Activated CD4-positive, alpha-beta T cell treated with anti-CD3 and anti-CD28 coated beads for 4 hours (primary cell): ENCODE measurements around the gene UXT.
"Not testable (repeated sequence)": the region's sequence is repeated elsewhere in the genome, so short reads cannot be mapped to it uniquely, and the experiment has no call there.

Source experiments
- DNase-seq, 2 donors: peaks; one replicate each; pipeline ENCODE4 v3.0.0-alpha.2; 2020

Gene UXT

DNA sequence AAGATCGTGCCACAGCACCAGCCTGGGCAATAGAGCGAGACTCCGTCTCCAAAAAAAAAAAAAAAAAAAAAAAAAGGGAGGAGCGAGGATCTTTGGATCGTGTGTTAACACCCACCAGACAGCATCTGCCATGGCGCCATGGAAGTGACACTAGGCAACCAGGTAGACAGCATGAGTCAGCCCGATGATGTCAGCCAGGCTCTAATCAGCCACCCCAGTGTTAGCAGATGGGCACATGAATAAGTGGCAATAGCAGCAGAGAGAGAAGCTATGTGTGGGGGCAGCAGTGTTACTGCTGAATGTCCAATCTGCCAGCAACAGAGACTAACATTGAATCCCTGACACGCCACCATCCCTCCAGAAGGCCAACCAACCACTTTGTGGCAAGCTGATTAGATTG is 45.9 kb downstream of the UXT start:
- DNase-seq, result no peak

DNA sequence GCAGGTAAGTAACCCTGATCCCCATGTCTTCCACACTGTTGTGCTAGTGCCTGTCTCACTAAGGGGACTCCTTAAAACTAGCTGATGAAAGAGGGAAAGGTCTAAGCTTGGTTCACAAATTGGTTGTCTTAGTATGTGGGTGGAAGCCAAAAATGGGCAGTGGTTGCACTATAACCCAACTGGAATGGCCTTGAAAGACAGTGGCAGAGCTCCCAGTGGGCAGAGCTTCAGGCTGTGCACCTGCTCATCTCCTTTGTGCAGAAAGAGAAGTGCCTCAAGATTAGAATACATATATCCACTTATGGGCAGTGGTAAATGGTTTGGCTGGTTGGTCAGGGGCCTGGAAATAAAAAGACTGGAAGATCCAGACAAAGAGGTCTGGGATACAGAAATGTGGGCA is 46.6 kb downstream of the UXT start:
- no peak for DNase-seq

DNA sequence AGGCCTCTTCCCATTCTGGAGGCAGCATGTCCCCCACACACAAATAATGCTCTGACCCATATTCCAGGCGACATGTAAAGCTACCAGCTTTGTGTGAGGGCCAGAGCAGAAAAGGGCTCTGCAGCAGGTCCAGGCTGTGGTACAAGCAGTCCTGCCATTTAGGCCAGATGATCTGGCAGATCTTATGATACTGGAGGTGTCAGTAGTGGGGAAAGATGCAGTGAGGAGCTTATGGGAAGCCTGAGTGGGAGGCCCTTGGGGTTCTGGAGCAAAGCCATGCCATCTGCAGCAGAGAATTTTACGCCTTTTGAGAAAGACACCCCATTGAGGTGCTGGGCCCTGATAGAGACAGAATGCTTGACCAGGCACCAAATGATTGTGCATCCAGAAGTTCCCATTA is 47.1 kb downstream of the UXT start:
- DNase-seq, result no peak

DNA sequence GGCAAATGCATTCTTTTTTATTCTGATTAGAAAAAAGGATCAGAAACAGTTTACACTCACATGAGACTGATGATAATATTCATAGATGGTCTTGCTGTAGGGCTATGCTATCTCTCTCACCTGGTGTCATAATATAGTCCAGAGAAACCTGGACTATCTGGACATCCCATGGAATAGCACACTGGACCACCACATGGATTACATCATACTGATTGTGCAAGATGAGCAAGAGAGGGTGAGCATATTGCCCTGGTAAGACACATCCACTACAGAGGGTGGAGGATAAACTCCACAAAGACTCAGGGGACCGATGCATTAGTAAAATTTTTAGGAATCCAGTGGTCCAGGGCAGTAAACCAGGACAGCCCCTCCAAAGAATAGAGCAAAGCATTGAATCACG is 47.5 kb downstream of the UXT start:
- DNase-seq, result no peak

DNA sequence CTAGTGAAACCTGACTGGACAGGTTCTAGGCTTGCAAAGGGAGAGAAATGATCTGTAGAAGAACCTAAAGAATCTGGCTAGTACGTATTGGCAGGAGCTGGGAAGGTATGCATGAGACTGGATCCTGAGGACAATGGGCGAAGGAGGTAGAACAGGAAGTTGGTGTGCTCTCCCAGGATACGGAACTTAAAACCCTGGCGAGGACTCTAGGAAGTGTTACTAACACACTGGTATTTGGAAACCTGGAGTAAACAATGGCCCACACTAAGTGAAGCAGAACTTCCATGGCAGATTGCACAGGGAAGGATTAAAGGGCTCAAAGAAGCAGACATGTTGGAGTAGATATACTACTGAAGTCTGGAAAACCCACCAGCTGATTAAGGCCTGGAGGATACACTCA is 48.5 kb downstream of the UXT start:
- DNase-seq, result no peak

DNA sequence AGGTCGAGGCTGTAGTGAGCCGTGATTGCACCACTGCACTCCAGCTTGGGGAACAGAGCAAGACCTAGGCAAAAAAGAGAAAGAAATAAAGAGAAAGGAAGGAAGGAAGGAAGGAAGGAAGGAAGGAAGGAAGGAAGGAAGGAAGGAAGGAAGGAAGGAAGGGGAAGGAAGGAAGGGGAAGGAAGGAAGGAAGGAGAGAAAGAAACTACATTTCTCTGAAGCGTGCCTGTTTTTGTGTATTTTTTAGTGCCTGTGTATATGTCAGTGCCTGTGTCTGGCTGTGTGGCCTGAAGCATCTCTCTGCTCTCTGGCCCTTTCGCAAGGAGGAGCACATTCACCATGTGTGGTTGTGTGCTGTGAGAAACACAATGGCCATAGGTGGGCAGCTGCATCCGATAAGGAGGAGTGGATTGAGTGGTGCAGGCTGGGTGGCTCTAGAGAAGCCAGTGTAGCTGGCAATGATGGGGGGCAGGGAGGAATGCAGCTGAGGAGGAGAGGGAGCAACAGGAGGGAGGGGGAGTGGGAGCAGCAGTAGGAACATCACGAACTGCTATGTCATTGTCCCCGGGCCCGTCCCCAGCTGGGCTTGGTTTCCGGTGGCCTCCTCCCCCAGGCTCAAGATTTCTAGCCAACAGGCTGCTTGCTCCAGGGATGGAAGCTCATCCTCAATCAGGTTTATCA is 50.7 kb downstream of the UXT start:
- DNase-seq, result no peak

DNA sequence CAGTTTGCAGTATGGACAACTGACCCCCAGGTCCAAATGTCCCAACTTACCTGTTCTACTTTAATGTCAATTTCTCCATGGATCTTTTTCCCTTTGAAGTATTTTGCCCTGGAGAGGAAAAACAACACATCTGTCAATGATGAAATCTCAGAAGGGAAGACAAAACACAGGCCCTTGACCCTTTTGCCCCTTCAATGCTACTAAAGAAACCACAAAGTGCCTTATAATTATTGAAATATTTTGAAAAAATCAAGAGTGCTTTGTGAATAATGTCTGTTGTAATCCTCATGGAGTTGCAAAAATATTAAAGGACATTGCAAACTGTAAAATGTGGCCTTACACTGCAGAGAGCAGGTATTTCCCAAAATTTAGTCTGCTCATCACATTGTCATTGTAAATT is 51.9 kb downstream of the UXT start:
- DNase-seq, result no peak

DNA sequence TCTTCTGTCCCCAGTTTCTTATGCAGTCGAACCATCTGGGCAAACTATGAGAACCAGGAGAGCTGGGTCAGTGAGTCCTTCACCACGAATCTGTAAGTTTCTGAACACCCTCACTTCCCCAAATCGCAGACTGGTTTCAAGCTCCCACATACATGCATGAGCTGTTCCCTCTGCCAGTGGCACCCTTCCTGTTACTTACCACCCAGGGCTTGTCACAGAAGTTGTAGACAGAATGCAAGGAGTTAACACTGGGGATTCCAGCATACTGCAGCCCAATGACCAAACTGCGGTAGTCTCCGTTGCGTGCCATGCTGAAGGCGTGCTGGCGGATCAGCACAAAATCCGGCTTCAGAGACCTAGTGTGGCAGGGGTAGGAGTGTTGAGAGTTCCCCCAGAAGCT is 54.0 kb downstream of the UXT start:
- no peak for DNase-seq

DNA sequence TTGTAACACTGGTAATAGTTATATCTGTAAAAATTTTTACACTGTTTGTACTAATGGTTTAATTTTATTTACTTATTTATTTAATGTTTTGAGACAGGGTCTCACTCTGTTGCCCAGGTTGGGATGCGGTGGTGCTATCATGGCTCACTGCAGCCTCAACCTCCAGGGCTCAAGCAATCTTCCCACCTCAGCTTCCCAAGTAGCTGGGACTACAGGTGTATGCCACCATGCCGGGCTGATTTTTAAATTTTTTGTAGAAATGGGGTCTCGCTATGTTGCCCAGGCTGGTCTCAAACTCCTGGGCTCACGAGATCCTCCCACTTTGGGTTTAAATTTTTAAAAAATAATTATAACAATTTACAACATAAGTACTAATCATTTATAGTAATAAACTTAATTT is 55.9 kb downstream of the UXT start:
- DNase-seq, result not testable (repeated sequence)
